GM21367 (cell line): ENCODE results near the gene ZNF750.

ENCODE experiments used
- ATAC-seq: cut with Tn5 transposase; IDR thresholded peaks from one replicate; pipeline ENCODE4 v1.9.1; 2021; ENCODE audit not compliant: unreplicated experiment

The ZNF750 gene

DNA sequence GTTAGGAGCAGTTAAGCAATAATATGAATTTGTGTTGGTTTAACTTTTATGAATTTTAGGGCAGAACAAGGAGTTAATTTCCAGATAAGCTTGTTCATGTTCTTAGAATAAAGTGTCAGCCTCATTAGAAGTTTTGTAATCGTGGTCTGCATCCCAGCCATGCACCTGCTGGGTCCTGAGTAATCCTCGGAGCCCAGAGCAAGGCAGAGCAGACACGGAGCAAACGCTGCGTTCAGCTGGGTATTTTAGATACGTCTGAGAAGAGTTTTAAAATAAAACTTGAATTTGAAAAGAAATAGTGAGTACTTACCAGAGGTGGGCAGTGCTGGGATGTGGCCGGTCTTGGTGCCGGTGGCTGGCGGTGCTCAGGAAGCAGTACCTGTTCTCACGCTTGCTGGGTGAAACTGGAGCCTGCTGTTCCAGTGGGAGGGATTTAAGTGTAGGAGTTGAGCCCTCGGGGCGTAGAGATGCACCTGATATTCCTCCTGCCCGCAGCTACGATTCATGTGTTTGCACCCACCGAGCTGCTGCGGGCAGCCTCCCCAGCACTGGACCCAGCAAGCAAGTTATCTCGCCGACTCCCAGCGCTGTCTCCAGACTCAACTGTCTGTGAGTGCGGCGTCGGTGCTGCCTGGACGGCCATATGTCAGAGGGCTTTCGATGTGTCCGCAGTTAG is at the start of gene ZNF750:
Gene ZNF750 (minus strand): TSS at position 406 of the 676 bp plus-strand sequence. CDS start 7,568 bp downstream, outside the sequence.
- ATAC-seq: no peak

DNA sequence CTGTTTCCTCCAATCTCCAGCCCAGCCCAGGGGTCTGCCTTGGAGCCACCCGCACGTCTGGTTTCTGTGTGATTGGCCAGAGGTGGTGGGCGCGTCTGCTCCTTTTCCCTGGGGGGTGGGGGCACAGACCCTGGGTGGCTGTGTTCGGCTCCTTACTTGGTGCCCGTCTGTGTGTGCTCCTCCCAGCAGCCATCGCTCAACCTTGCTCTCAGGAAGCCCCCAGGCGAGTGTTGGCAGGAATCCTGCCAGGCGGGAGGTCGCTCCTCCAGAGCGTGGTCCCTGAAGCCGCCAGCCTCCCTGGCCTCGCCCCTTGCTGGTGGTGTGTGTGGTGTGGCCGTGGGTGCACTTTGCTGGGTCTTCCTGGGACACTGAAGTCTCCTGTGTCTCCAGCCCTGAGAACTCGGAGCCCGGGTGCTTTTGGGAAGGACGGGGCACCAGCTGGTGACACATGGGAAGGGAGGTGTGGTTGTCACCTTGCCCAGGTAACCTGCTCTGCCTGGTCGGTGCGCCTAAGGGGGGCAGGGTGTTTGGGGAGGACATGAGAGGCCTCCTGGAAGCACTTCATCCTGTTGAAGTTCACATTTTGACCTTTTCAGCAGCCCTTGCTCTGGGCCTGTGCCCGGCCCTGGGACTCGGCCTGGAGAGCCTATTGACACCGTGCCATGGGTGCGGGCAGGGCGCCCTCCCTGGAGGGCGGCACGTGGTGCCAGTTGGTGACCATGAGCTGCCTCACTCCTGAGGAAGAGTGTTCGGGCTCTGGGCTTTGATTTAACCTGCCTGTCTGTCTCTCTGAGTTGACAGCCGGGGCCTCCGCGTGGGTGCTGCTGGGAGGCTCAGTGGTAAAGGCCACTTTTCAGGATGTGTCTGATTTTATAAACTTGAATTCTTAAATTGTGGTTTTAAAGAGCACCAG is 49.0 kb upstream of the ZNF750 start:
- ATAC-seq: no peak

DNA sequence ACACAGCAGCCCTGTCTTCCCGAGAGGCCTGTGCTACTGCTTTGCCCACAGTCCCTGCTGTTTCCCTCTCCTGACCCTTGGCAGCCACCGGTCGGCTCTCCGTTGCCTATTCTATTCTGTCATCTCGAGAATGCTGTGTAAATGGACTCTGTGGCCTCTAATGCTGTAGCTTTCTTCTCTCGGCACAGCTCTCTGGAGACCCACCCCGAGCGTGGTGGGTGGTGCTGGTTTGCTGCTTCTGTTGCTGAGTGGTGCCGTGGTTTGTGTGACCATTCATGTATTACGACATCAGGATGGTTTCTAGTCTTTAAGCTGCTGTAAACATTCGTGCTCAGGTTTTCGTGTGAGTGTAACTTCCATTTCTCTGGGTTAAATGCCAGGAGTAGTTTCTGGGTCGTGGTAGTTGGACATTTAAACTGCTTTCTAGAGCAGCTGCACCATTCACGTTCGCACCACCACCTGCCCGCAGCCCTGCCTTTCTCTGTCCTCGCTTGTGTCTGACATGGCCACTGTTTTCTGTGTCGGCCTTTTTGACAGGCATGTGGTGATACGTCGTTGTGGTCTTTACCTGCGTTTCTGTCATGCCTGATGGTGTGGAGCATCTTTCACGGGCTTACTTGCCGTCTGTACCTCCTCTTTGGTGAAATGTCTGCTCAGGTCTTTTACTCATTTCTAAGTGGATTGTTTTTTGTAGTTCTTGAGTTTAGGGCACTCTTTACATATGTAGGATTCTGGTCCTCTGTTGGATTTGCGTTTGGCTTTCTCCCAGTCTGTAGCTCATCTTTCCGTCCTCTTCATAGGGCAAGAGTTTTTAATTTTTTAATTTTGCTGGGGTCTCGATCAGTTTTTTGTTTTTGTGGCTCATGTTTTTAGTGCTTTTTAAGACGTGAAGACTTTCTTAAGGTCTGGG is 47.7 kb upstream of the ZNF750 start:
- ATAC-seq: no peak

DNA sequence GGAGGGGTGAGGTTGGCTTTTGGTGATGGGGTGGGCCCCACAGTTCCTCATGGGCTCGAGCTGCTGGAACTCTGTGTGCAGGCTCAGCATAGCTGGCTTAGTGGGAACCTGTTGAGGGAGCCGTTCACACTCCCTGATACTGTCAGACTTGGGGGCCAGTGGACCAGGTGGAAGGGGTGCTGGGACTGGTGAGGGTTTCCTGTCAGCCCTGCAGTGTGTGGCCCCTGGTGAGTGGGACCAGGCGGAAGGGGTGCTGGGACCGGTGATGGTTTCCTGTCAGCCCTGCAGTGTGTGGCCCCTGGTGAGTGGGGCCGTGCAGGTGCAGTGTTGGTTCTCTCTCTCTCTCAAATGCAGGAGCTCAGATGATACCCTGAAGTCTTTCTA is 45.1 kb upstream of the ZNF750 start:
- no peak for ATAC-seq

DNA sequence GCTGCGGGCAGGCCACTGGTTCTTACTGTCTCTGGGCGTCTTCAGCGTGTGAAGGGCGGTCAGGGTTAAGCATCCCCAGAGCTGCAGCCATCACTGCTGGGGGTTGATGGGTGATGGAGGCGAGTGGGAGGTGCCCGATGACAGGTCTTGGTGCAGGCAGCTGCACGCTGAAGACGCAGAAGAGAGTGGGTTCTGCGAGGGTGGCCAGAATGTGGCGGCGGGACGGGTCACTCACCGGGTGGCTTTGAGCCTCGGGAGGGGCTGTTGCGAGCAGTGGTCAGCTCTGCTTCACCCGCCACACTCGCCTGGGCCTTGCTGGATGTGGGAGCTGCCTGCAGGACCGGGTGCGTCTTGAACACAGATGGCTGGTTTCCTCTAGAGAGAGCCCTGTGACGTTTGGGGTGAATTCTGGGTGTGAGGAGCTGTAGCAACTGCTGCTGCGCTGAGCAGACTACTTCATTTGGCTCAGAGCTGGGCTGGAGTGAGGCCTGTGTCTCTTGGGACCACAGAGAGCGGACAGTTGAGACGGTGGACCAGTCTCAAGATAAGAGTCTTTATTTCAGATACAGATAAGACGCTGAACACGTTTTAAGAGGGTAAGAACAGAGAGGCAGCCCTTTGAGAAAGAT is 44.6 kb upstream of the ZNF750 start:
- ATAC-seq: no peak

DNA sequence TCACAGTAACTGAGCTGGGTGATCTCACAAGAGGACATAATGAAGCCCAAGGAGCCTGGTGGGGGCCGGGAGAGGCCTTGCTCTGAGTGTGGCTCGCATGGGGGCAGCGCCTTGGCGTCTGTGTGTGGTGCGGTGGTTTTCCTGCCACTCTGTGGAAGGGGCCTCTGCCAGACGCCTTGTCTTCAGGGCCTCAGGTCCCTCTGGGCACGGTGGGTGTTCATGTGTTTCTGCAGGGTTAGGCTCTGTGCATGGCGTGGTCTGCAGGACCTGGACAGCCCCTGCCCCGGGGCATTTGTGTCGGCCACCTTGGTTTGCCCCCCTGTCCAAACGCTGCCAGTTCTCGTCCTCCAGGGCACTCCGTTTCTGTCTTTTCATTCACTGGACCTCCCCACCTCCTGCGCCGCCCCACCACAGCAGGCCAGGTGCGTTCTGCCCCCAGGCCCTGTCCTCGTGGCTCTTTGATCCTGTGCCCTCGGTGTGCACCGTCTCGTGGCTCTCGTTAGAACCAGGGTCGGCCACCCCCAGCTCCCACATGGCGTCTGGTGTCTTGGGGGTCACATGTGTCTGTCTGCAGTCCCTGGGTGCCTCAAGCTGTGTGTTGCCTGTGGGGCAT is 43.7 kb upstream of the ZNF750 start:
- no peak for ATAC-seq

DNA sequence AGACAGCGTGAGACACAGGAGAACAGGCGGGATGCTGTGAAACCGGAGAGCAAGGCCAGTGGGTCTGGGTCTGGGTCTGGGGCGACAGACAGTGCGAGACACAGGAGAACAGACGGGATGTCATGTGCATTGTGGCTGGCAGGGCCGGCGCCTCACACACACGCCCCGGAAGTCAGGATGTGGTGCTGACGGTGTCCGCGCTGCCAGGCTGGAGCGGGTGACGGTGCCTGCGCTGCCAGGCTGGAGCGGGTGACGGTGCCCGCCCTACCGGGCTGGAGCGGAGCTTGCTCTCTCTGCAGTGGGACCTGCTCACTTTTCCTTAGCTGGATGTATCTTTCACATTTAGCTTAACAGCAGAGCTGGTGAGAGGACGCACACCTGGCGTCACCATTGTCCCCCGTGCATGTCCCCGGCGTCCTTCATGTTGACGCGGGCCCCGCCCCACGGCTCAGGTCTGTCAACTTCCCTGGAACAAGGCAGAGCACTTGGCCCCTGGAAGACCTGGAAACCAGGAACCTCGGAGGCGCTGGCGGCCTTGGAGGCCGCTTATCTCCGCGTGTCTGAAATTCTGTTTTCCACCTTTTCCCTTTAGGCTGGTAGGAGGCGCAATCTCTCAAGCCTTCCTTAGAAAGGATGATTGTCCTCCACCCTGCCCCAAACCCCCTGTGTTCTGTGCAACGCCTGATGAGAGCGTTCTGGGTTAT is 43.0 kb upstream of the ZNF750 start:
- ATAC-seq: no peak

DNA sequence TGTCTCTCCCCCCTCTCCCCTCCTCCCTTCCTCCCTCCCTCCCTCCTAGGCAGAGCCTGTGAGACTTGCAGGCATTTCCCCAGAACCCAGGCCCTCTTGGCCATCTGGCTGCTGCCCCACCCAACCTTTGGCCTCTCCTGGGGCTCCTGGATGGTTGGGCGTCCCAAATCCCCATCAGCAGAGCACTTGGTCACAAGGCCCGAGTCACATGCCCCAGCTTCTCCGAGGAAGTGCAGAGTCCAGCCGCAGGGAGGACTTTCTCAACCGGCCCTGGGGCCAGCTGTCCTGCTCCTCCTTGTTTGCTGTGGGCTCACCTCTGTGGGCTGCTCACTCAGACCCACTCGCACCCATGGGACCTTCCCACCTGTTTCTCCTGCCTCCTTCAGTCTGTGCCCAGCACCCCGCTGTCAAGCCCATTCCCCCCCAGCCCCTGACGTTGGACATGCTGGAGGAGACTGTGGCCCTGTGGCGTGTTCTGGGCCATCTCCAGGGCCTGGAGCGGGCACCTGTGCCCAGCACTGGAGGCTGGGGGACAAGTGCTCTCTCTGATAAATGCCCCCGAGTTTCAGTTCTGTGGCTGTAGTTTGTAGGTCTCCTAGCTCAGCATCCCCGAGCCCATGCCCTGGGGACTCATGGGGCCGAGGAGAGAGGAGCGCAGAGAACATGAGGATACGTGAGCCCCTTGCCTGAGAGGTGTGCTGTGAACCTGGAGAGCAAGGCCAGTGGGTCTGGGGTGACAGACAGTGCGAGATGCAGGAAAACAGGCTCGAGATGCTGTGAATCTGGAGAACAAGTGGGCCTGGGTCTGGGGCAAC is 42.3 kb upstream of the ZNF750 start:
- ATAC-seq: no peak

DNA sequence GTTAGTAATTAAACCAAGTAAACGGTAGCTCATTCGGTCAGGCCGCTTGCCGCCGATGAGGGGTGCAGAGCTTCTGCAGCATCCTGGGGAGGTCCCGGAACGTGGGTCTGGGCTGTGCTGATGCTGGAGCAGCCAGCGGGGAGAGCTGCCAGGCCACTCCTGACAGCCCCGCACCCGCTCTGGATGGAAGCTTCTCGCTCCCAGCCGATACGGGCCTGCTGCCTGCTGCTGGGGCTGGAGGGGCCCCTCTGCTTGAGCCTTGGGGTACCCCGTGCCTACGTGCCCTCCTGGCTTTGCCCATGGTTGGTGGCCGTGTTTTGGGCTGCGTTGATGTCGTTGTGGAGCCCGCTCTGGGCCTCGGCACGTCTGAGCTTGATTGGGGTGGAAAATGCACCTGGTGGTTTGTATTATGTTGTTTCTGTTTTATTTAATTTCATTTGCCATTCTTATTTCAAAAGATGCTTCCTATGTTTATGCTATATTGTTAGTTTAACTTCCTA is 41.6 kb upstream of the ZNF750 start:
- ATAC-seq: no peak

DNA sequence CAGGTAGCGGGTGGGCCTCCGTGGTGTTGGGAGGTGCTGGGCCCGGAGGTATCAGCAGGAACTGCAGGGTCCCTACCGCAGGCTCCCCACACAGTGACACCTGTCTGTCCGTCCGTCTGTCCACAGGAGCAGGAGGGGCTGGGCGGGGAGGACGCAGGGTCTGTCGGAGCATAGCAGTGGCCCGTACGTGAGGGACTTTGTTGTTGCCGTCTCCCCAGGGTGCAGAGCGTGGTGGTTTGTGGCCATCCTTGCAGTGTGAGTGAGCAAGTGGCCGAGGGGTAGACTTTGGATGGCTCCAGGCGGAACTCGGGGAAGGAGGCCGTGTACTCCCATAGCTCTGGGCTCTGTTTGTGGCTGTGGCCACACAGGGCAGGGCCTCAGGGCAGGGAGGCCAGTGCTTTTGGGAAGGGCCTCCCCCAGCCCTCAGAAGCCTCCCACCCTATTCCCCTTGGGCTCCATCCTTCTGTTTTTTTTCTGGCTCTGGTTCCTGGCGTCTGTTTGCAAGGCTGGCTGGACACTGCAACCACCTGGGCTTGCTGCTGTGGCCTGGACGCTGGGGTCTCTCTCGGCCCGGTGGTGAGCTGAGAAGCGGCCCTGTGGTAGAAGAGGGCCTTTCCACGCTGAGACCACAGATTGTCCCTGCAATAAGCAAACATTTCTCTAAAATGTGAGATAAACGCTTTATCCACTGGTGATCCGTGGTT is 41.0 kb upstream of the ZNF750 start:
- no peak for ATAC-seq

DNA sequence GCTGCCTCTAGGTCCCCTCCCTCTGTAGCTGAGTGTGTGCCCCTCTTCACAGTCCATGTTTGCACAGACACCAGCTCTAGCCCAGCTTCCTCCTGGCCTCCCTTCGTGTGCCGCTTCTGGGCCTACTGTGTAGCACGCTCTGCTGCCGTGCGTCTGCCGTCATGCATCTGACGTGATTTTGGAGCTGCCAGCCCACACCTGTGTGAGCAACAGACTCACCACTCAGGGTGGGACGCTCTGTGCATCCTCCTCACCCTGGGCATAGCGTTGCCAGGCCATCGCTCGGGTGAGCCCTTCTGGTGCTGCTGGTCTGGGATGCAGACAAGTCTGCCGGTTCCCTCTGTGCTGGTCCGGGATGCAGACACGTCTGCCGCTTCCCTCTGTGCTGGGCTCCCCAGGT is 39.4 kb upstream of the ZNF750 start:
- ATAC-seq: no peak

DNA sequence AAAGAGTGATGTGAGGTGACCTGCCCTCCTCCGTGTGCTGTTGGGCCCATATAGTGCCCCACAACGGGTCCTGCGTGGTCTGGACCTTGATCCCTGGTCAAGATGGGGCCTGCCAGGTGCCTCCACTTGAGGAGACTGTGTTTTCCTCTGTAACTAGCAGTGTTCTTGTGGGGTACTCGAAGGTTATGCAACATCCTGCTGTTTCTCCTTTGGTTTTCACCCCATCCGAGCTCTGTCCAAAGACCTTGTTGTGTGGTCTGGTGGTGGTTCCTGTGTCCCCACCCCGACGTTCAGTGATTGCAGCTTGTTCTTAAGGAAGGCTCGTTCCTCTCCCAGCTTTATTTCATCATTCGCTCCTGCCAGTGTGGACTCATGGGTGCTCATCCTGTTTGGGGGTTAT is 38.7 kb upstream of the ZNF750 start:
- no peak for ATAC-seq

DNA sequence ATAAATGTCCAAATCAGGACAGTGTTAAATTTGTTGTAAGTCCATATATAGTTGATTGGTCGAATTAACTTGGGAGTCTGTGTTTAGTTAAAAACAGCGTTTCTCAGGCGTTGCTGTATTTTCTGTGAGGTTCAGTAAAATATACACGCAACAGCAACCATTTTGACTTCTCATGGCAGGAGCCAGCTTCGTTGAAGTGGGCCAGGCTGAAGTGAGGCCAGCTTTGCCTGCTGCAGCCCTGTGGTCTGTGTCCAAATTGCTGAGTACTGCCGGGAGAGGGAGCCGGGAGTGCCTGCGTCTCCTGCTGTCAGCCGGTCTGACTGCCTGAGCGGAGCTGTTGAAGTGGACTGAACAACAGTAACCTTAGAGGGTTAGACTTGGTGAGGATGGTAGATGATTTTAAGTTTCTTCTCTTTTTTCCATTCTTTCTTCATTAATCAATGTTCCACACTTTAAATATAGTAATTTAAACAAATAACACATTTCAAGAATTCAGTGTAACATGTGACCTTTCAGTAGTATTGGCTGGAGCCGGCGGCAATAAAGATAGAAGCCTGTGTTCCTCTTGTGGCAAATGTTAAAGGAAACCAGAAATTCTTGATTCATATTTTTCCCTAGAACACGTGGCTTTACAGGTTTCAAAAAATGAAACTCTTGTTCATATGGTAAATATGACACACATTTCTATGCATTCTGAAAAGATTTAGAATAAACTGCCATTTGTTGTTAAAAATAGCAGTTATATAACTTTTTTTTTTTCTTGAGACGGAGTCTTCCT is 37.0 kb upstream of the ZNF750 start:
- no peak for ATAC-seq

DNA sequence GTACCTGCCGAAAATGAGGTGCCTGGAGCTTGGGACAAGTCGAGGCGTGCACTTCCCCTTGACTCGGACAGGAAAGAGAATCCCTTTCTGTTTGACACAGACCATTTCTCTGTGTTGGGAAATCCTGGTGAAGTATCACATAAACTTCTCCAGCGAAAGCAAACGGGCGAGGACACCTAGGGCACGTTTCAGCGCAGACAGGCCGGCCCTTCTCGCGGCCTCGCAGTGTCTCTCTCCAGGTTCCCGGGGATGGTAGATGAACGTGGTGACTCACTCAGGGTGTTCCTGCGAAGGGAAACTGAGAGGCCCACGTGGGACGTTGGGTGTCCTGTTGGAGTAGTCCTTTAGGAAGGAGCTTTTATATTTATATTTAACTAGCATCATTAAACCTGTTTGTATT is 36.3 kb upstream of the ZNF750 start:
- ATAC-seq: no peak

DNA sequence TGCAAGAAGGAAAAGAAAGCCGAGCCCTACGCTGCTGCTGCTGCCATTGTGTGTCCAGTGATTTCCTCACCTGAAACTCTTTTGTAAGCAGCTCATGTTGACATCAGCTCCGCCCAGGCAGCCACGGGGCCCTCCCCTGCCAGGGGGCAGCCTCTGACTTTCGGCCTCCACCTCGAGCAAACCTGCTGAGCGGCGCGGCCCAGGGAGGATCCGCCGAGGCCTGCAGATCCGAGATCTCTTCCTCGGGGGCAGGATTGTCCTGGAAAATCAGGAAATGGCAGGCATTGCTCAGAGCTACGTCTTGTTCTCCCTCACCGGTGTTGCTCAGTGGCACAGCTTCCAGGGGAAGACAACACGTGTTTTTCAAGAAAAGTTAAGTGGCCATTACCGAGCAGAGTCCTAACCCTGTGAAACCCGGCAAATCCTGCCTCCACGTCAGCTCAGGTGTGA is 35.6 kb upstream of the ZNF750 start:
- ATAC-seq: no peak

DNA sequence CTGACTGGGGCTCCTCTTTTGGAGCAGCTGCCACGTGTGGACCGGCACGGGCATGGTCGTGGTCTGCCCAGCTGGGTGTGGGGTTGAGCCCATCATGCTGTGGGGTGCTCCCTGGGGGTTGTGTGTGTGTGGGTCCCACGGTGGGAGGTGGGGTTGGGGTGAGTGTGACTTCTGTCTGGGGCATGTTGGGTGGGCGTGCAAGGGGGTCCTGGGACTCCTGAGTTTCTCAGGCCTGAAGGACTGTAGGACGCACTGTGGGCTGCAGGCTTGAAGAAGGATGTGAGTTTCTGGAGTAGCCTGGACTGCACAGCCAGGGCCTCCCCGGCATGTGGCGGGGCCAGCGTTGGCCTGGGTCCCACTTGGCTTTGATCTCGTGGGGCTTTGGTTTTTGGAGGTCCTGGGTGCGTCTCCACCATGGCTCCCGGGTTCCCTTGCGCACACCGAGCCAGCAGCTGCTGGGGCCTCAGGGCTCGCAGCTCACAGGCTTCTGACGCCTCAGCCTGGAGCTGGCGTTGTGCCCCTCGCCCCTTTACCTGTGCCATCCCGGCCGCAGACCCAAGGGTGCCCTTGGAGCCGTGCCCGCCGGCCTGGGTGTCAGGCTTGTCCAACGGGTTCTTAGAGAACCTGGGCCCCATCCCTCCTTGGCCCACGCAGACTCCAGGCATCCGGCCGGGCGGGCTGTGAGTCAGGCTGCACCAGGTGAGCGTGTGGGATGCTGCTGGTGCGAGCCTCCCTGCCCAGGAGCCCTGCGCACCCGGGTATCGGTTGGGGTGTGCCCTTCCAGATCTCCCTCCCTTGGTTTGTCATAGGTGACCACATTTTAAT is 34.4 kb upstream of the ZNF750 start:
- no peak for ATAC-seq
